ELF-1 (cell line): Measurements from ENCODE around the gene ALDH3A2.

Experiments
- DNase-seq: peaks from one replicate; pipeline ENCODE4 v3.0.0-alpha.2; 2016; ENCODE audit warnings: low read depth, low spot score

The ALDH3A2 gene

GRCh38 chr17:19714542-19715411 is 66.2 kb downstream of the ALDH3A2 start:
- DNase-seq, result no peak

GRCh38 chr17:19716108-19717030 is 67.8 kb downstream of the ALDH3A2 start, which contains the start of gene SLC47A2:
SLC47A2 (minus strand) TSS chr17:19716584; CDS start chr17:19716555, 29 bp downstream.
- no peak for DNase-seq

DNA sequence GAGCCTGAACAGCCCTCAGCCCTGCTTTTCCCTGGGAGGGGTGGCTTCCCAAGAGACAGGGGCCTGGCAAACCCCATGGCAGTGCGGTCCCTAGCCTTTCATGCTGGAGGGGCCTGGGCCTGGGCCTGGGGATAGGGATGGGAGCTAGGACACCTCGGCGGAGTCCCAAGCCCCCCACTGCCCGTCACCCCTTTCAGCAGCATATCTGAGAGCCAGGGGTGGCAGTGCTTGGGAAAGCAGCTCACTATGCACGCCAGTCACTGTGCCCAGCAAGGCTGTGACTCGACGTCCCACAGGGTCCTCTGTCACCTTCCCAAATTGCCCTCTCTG is 68.4 kb downstream of the ALDH3A2 start:
- no peak for DNase-seq

- no peak for DNase-seq
These were observed 68.9 kb downstream of the ALDH3A2 start for GRCh38 chr17:19717411-19717908.

- no peak for DNase-seq
These were observed 69.6 kb downstream of the ALDH3A2 start for GRCh38 chr17:19718041-19718612.

DNA sequence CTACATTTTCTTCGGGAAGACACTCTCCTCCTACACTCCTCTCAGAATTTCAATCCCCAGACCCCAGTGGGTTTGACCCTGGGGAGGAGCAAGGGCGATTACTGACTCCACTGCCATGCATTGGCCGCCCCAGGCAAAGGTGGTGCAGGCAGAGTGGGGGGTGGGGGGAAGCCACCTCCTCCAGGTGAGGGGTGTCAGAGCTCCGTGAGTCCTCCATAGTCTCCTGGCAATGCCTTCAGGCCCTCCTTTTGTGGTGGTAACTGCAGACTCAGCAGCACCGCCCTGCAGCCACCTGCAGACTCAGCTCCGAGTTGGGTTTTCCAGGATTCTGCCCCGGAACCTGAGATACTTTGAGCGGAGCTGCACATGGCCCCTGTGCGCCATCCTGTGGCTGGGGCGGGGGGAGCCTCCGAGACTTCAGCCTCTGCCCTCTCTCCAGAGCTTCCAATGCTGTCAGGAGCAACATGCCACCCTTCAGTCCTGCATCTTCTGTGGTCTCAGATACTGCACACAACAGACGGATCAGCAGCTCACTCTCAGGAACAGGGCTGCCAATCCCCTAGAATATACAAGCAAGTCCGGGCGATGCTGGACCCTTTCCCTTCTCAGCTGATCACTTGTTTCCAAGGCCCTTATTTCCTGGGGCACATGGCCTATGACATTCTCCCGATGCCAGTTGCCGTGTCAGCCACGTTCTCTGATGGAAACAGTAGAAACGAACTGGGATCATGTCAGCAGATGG is 70.2 kb downstream of the ALDH3A2 start:
- peak; percentile 91 for DNase-seq

DNA sequence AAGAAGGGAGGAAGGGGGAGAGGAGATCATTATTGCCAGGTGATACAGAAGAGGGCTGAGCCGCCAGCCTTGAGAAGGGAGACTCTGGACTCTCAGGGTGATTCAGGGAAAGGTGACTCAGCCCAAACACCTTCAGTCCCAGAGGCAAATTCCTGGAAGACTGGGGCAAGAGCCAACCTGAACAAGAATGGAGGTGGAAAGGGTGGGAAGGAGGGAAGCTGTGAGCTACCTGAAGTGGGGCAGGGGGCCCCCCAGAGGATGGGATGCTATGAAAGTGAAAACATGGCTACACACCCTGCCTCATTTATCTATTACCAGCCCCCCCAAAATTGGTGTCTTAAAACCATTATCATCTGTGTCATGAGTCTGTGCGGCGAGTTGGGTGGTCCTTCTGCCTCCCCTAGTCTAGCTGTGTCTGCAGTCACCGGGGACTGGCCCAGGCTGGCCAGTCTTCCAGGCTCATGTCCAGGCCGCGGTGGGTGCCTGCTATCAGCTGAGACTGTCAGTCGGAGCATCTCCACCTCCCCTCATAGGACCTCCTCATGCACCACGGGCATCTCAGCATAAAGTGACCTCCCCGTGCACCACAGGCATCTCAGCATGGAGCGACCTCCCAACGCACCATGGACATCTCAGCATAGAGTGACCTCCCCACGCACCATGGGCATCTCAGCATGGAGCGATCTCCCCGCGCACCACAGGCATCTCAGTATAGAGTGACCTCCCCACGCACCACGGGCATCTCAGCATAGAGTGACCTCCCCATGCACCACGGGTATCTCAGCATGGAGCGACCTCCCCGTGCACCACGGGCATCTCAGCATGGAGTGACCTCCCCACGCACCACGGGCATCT is 71.0 kb downstream of the ALDH3A2 start:
- DNase-seq, result peak; percentile 26

DNA sequence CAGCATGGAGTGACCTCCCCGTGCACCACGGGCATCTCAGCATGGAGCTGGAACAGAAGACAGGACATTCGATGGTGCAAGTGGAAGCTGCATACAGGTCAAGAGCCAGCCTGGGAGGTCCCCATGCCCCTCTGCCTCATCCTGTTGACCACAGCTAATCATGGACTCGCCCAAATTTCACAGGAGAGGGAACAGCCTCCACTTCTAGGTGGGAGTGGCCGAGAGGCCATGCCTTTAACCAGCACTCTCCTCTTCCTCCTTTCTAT is 71.6 kb downstream of the ALDH3A2 start:
- no peak for DNase-seq

- DNase-seq, result no peak
These were observed 72.3 kb downstream of the ALDH3A2 start for GRCh38 chr17:19720631-19721426.

DNA sequence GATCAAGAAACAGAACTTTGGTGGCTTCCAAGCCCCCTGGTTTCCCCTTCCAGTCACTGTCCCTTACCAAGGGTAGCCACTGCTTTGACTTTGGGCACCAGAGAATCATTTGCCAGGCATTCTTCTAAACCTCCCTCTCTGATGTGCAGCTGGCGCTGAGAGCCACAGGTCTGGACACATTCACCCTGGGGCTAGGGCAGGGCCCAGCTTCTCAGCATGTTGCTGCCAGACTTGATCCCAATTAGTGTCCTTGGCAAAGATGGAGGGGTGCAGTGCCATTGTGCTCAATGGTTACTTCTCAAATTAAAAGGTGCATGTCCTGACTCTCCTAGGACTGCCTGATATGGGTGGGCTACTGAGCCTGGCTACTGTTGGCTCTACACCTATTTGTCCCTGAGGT is 75.4 kb downstream of the ALDH3A2 start:
- no peak for DNase-seq

GRCh38 chr17:19724501-19725420 is 76.2 kb downstream of the ALDH3A2 start:
- DNase-seq, result no peak

- DNase-seq, result no peak
These were observed 76.9 kb downstream of the ALDH3A2 start for GRCh38 chr17:19725486-19725885.

DNA sequence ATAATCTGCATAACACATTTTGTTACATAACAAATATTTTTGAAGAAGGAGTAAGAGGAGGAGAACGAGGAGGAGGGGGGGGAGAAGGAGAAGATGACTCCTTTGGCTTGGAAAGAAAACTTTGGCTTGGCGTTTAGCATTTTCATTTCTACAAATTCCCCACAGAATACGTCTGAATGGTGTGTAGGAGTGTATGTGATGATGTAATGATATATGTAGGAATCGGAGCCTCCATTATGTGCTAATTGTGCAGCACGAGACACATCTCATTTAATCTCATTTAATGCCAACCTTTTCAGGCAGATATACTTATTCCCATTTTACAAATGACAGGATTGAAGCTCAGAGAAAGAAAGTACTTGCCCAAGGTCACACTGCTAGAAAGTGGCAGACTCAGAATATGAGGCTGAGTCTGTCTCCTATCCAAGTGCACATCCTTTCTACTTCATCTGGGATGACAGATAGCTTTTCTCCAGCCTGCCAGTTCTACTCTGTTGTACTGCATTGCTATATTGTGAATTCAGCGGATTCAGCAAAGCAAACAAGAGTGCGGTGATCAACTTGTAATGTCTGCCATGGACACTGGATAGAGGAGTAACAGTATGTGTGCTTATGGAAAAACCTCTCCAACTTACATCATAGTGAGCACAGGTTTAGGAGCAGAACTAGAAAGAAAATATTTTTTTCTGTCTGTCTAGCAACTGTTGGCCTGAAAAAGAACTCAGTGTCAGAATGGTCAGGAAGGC is 78.3 kb downstream of the ALDH3A2 start:
- DNase-seq, result no peak
